K562 (cell line): Measurements from ENCODE around the gene AMH. TPM values are rescaled to one million over a fixed set of nuclear protein-coding genes. Genes with fewer than 3 reads are reported as not detected.

Experiments used
- ADNP ChIP-seq: fragments of 200-800 bp; sonication (Bioruptor generic); IDR thresholded peaks from 2 replicates; pipeline ENCODE4 v1.6.1; 2016; ENCODE audit warnings: missing genetic modification characterization, missing compliant biosample characterization
- CHD1 ChIP-seq: fragments of 200-600 bp; sonication (generic); IDR thresholded peaks from one replicate; pipeline ENCODE4 v1.6.1; 2012; ENCODE audit warnings: mild to moderate bottlenecking, moderate library complexity, low read length, inconsistent platforms
- GABPB1 ChIP-seq: sonication (generic); formaldehyde crosslinking; IDR thresholded peaks from 2 replicates; pipeline ENCODE4 v1.8.0; 2022; ENCODE audit warnings: mild to moderate bottlenecking, missing genetic modification reagents
- HEY1 ChIP-seq: fragments of 250-450 bp; sonication (Bioruptor Pico); IDR thresholded peaks from 2 replicates; pipeline ENCODE4 v1.5.0; 2020; ENCODE audit warnings: mild to moderate bottlenecking, moderate library complexity, borderline replicate concordance
- ILK ChIP-seq: fragments of 450-650 bp; IDR thresholded peaks from 2 replicates; pipeline ENCODE4 v1.6.1; 2016; ENCODE audit warnings: missing genetic modification characterization, low read depth, mild to moderate bottlenecking, missing compliant biosample characterization, moderate library complexity, borderline replicate concordance
- KAT7 ChIP-seq: sonication (generic); formaldehyde crosslinking; IDR thresholded peaks from 2 replicates; pipeline ENCODE4 v1.8.0; 2022; ENCODE audit warnings: missing genetic modification reagents, mild to moderate bottlenecking, borderline replicate concordance
- KLF1 ChIP-seq: fragments of 450-650 bp; IDR thresholded peaks from 2 replicates; pipeline ENCODE4 v1.6.1; 2016; ENCODE audit warnings: missing genetic modification characterization, missing compliant biosample characterization
- MCM2 ChIP-seq: fragments of 450-650 bp; IDR thresholded peaks from 2 replicates; pipeline ENCODE4 v1.6.1; 2017; ENCODE audit warnings: low read depth, mild to moderate bottlenecking
- PCBP2 ChIP-seq: fragments of 200-400 bp; formaldehyde crosslinking; IDR thresholded peaks from 2 replicates; pipeline ENCODE4 v1.6.1; 2018; ENCODE audit warnings: low read length, low read depth, mild to moderate bottlenecking, moderate library complexity; ENCODE audit not compliant: poor library complexity, severe bottlenecking
- POLR2AphosphoS5 ChIP-seq: IDR thresholded peaks from 2 replicates; pipeline ENCODE4 v1.6.1; 2011; ENCODE audit warnings: mild to moderate bottlenecking, low read depth, low read length, moderate library complexity; ENCODE audit not compliant: control insufficient read depth, insufficient read depth
- POLR2H ChIP-seq: IDR thresholded peaks from 2 replicates; pipeline ENCODE4 v1.6.1; 2016; ENCODE audit warnings: missing genetic modification characterization, low read depth, mild to moderate bottlenecking, control low read depth, missing compliant biosample characterization, moderate library complexity
- RB1 ChIP-seq: fragments of 450-650 bp; IDR thresholded peaks from 2 replicates; pipeline ENCODE4 v1.6.1; 2017; ENCODE audit warnings: low read depth, mild to moderate bottlenecking
- RBFOX2 ChIP-seq: fragments of 200-400 bp; formaldehyde crosslinking; IDR thresholded peaks from 2 replicates; pipeline ENCODE4 v1.6.1; 2017; ENCODE audit warnings: low read depth, mild to moderate bottlenecking, low read length, moderate library complexity
- RFX1 ChIP-seq: fragments of 450-650 bp; IDR thresholded peaks from 2 replicates; pipeline ENCODE4 v1.6.1; 2016; ENCODE audit warnings: mild to moderate bottlenecking, moderate library complexity
- SOX6 ChIP-seq: fragments of 450-650 bp; IDR thresholded peaks from 2 replicates; pipeline ENCODE4 v1.6.1; 2014; ENCODE audit warnings: mild to moderate bottlenecking
- TEAD4 ChIP-seq, 2 experiments: sonication (generic) in 1 of 2; formaldehyde crosslinking in 1 of 2; IDR thresholded peaks; 2 replicates each; pipeline versions ENCODE4 v1.6.1 to v1.8.0; 2012 to 2022; ENCODE audit warnings: borderline replicate concordance in 1 of 2, inconsistent platforms in 1 of 2, low read length in 1 of 2, mild to moderate bottlenecking in 1 of 2, missing genetic modification reagents in 1 of 2
- ZFX ChIP-seq: sonication (generic); formaldehyde crosslinking; IDR thresholded peaks from 2 replicates; pipeline ENCODE4 v1.8.0; 2022; ENCODE audit warnings: mild to moderate bottlenecking, missing genetic modification reagents, moderate library complexity
- ZNF121 ChIP-seq: sonication (generic); formaldehyde crosslinking; conservative IDR thresholded peaks from 2 replicates; pipeline ENCODE4 v1.8.0; 2022; ENCODE audit warnings: missing genetic modification reagents
- ZNF140 ChIP-seq: fragments of 250-450 bp; sonication (Bioruptor Pico); IDR thresholded peaks from 2 replicates; pipeline ENCODE4 v1.8.0; 2021; ENCODE audit warnings: moderate library complexity, mild to moderate bottlenecking, inconsistent platforms
- ZNF143 ChIP-seq: sonication (generic); formaldehyde crosslinking; IDR thresholded peaks from 2 replicates; pipeline ENCODE4 v1.9.0; 2022; ENCODE audit warnings: mild to moderate bottlenecking, missing genetic modification reagents
- ZNF551 ChIP-seq: fragments of 250-450 bp; sonication (Bioruptor Pico); IDR thresholded peaks from 2 replicates; pipeline ENCODE4 v1.5.0; 2021; ENCODE audit warnings: mild to moderate bottlenecking, moderate library complexity
- polyA plus RNA-seq, 8 experiments: library from polyadenylated mRNA; depleted of rRNA in 4 of 8; stranded (reverse) in 5 of 8; unstranded in 3 of 8; fragments of >200 nt; fragmentation: Nextera tagmentation in 2 of 8; fragmentation: Illumina TruSeq in 1 of 8; extraction: Ambion mirVana in 2 of 8; extraction: Trizol in 1 of 8; gene quantifications; 2 replicates each; pipeline versions ENCODE4 v1.2.1 to v1.2.3, GENCODE V29; 2011 to 2014; ENCODE audit warnings: inconsistent platforms in 1 of 8, missing spikeins in 1 of 8
- total RNA-seq, 7 experiments: library from RNA; depleted of rRNA in 6 of 7; stranded (reverse); fragments of >200 nt in 6 of 7; fragmentation: Illumina TruSeq in 2 of 7; extraction: Trizol in 2 of 7; gene quantifications; 2 replicates each; pipeline versions ENCODE4 v1.2.1 to v1.2.3, GENCODE V29; 2011 to 2021; ENCODE audit warnings: low replicate concordance in 1 of 7
- TF ChIP-seq, protein P1 (sequence below): sonication (generic); formaldehyde crosslinking; IDR thresholded peaks from 2 replicates; pipeline ENCODE4 v1.8.1; 2023; ENCODE audit warnings: mild to moderate bottlenecking, missing genetic modification reagents
- TF ChIP-seq, protein P2 (sequence below): fragments of 450-650 bp; IDR thresholded peaks from 2 replicates; pipeline ENCODE4 v1.7.0; 2016; ENCODE audit warnings: borderline replicate concordance
- TF ChIP-seq, protein P3 (sequence below): fragments of 450-650 bp; IDR thresholded peaks from one replicate; pipeline ENCODE4 v1.6.1; 2018; ENCODE audit warnings: mild to moderate bottlenecking, moderate library complexity; ENCODE audit not compliant: partially characterized antibody

The AMH gene
- total and polyA plus RNA-seq, 9 of the 15 experiments (the other 6 are each of a cell fraction or from before 2014, with no cell fraction given) = 0.29 to 27.4 (median 2.6) TPM; not detected in 2

DNA sequence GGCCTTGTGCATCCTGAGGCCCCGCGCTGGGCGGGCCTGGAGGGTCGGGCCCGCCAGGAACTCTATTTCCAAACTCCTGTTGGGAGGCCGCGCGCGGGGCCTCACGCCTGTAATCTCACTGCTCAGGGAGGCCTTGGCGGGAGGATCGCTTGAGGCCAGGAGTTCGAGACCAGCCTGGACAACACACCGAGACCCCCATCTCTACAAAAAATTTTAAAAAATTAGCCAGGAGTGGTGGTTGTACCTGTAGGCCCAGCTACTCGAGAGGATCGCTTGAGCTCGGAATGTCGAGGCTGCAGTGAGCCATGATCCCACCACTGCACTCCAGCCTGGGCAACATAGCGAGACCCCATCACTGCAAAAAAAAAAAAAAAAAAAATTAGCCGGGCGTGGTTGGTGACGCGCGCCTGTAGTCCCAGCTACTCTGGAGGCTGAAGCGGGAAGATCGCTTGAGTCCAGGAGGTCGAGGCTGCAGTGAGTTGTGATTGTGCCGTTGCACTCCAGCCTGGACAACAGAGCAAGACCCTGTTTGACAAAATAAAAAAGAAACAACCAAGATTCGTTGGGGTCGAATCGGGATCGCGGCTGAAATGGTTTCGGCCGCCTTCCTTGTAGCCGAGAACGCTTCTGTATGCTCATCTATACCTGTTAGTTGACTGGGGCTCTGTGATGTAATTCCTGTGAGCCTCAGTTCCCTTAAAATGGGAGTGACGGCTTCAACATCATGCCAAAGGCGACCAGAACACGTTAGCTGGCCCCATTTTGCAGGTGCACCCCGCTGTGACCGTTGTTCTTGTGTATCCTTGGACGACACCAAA, 11.9 kb upstream of the AMH start (continued):
- no peak for TF ChIP-seq KAT7 (CRISPR knock-in tag)
- no peak for TF ChIP-seq RB1
- TF ChIP-seq, protein P1, sequence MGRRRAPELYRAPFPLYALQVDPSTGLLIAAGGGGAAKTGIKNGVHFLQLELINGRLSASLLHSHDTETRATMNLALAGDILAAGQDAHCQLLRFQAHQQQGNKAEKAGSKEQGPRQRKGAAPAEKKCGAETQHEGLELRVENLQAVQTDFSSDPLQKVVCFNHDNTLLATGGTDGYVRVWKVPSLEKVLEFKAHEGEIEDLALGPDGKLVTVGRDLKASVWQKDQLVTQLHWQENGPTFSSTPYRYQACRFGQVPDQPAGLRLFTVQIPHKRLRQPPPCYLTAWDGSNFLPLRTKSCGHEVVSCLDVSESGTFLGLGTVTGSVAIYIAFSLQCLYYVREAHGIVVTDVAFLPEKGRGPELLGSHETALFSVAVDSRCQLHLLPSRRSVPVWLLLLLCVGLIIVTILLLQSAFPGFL = 0 out of 2 replicates have a peak, but pooled peaks have one; percentile 33
- TF ChIP-seq ZNF140 (CRISPR knock-in tag) = no peak
- no peak for TF ChIP-seq SOX6
- TF ChIP-seq PCBP2 = no peak
- TF ChIP-seq GABPB1 (CRISPR knock-in tag) = no peak; the same call in 1 of the 2 replicates
- peak; percentile 85 for TF ChIP-seq RBFOX2
- no peak for TF ChIP-seq POLR2H (tag)
- no peak for TF ChIP-seq KLF1 (tag)
- TF ChIP-seq ZNF121 = peak; percentile 100
- TF ChIP-seq MCM2 = no peak
- no peak for TF ChIP-seq ILK (tag)
- TF ChIP-seq ZFX (CRISPR knock-in tag) = peak; percentile 85
- peak; percentile 35 for TF ChIP-seq CHD1
- no peak for TF ChIP-seq POLR2AphosphoS5
- TF ChIP-seq, protein P2, sequence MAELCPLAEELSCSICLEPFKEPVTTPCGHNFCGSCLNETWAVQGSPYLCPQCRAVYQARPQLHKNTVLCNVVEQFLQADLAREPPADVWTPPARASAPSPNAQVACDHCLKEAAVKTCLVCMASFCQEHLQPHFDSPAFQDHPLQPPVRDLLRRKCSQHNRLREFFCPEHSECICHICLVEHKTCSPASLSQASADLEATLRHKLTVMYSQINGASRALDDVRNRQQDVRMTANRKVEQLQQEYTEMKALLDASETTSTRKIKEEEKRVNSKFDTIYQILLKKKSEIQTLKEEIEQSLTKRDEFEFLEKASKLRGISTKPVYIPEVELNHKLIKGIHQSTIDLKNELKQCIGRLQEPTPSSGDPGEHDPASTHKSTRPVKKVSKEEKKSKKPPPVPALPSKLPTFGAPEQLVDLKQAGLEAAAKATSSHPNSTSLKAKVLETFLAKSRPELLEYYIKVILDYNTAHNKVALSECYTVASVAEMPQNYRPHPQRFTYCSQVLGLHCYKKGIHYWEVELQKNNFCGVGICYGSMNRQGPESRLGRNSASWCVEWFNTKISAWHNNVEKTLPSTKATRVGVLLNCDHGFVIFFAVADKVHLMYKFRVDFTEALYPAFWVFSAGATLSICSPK = no peak
- peak; percentile 94 for TF ChIP-seq ADNP (tag)
- no peak for TF ChIP-seq ZNF143 (CRISPR knock-in tag)
- no peak for TF ChIP-seq TEAD4 (IDR thresholded peaks at IDR 0.05; ENCODE audit: low read length)
- 0 out of 2 replicates have a peak, but pooled peaks have one; percentile 36 for TF ChIP-seq TEAD4 (CRISPR knock-in tag; IDR thresholded peaks at IDR 0.05; ENCODE audit: borderline replicate concordance)
- TF ChIP-seq ZNF551 = no peak
- TF ChIP-seq, protein P3, sequence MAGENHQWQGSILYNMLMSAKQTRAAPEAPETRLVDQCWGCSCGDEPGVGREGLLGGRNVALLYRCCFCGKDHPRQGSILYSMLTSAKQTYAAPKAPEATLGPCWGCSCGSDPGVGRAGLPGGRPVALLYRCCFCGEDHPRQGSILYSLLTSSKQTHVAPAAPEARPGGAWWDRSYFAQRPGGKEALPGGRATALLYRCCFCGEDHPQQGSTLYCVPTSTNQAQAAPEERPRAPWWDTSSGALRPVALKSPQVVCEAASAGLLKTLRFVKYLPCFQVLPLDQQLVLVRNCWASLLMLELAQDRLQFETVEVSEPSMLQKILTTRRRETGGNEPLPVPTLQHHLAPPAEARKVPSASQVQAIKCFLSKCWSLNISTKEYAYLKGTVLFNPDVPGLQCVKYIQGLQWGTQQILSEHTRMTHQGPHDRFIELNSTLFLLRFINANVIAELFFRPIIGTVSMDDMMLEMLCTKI = no peak
- no peak for TF ChIP-seq RFX1
- TF ChIP-seq HEY1 (CRISPR knock-in tag) = no peak
